Measurements from ENCODE around the gene MPP2. TPM values are rescaled to one million over a fixed set of nuclear protein-coding genes. Genes with fewer than 3 reads are reported as not detected.

MPP2 gene
- polyA plus RNA-seq, 1 of the 3 experiments (the other 2 are of a cell fraction), result 8.3 TPM

- DNase-seq, result no peak
- no peaks in the 10 kb centered on the region for H3K36me3 ChIP-seq (replicated peaks in 1 of 2; ENCODE audit: control insufficient read depth in 1 of 2, insufficient read depth in 2 of 2, low read length in 1 of 2)
- no peak overlapping the region for H3K27ac ChIP-seq (ENCODE audit: low read depth in 2 of 2, low read length in 1 of 2)
- no peak overlapping the region for H3K4me3 ChIP-seq (ENCODE audit: low read depth in 2 of 2, low read length in 1 of 2)
- WGBS (ENCODE audit: low lambda C conversion rate), result 49% methylated on average over 5 of the region's 6 CpGs
- no peaks in the 10 kb centered on the region for H3K9me3 ChIP-seq
- no peaks in the 10 kb centered on the region for H3K9me2 ChIP-seq
- no peak overlapping the region for H2AFZ ChIP-seq (ENCODE audit: low read depth)
- H3K9ac ChIP-seq, result no peak overlapping the region
- ChIA-PET CTCF (interaction anchor here (1.2 to 8.8 kb wide), 6 partner anchors 9 to 83 kb away, joined by 3 to 80 read pairs (median 4); no protein-coding TSS in a partner anchor), POLR2A (no interaction called here)
- H3K4me1 ChIP-seq (ENCODE audit: control insufficient read depth in 1 of 2, insufficient read depth in 2 of 2, low read depth in 1 of 2, low read length in 1 of 2), result peaks cover 0 to 7% of the 10 kb centered on the region in 2 experiments; a peak in 1 of 4 replicates
- H3K79me2 ChIP-seq (ENCODE audit: insufficient read depth), result no peaks in the 10 kb centered on the region
- TF ChIP-seq MEF2A (IDR thresholded peaks at IDR 0.05; ENCODE audit: borderline replicate concordance, low read depth) (no peak), TCF12 (IDR thresholded peaks at IDR 0.05) (no peak), JUND (IDR thresholded peaks at IDR 0.05) (no peak), NFIC (IDR thresholded peaks at IDR 0.05; ENCODE audit: borderline replicate concordance) (no peak), EP300 (IDR thresholded peaks at IDR 0.05; ENCODE audit: borderline replicate concordance in 1 of 2, low read depth in 1 of 2, low read length in 1 of 2) (no peak), FOSL2 (IDR thresholded peaks at IDR 0.05; ENCODE audit: borderline replicate concordance, low read depth) (no peak)
- H3F3A ChIP-seq (replicated peaks; ENCODE audit: insufficient read depth), result peaks cover 5% of the 10 kb centered on the region
- no peak overlapping the region for H3K4me2 ChIP-seq
- peaks cover 7% of the 10 kb centered on the region; the same call in 1 of the 2 replicates for H3K27me3 ChIP-seq (ENCODE audit: insufficient read depth)
- H4K20me1 ChIP-seq (ENCODE audit: insufficient read depth), result no peaks in the 10 kb centered on the region
Measured at GRCh38 chr17:43913584-43913983, 6.2 kb upstream of the MPP2 start.

GRCh38 chr17:43912635-43913304, 5.4 kb upstream of the MPP2 start:
- peaks cover 8 to 11% of the 10 kb centered on the region in 2 experiments; a peak in 2 of 4 replicates for H3K4me1 ChIP-seq (ENCODE audit: control insufficient read depth in 1 of 2, insufficient read depth in 2 of 2, low read depth in 1 of 2, low read length in 1 of 2)
- POLR2A ChIA-PET, result no interaction called here
- peaks cover 7% of the 10 kb centered on the region; the same call in 1 of the 2 replicates for H3K27me3 ChIP-seq (ENCODE audit: insufficient read depth)

More at GRCh38 chr17:43912635-43913304, 5.4 kb upstream of the MPP2 start:
- TF ChIP-seq IRF3 (IDR thresholded peaks at IDR 0.05; ENCODE audit: low read depth, low read length), result no peak
- no peak for TF ChIP-seq YY1 (IDR thresholded peaks at IDR 0.05; ENCODE audit: low read depth)
- no peak for TF ChIP-seq MAX (IDR thresholded peaks at IDR 0.05; ENCODE audit: low read depth)
- no peak for TF ChIP-seq EP300 (IDR thresholded peaks at IDR 0.05; ENCODE audit: borderline replicate concordance in 1 of 2, low read depth in 1 of 2, low read length in 1 of 2)
- TF ChIP-seq CHD2 (IDR thresholded peaks at IDR 0.05; ENCODE audit: low read length, partially characterized antibody), result no peak
- TF ChIP-seq USF1 (IDR thresholded peaks at IDR 0.05; ENCODE audit: borderline replicate concordance, low read depth), result no peak
- TF ChIP-seq ZBTB33 (IDR thresholded peaks at IDR 0.05; ENCODE audit: borderline replicate concordance, low read depth), result no peak
- no peak for TF ChIP-seq POLR2AphosphoS5 (IDR thresholded peaks at IDR 0.05; ENCODE audit: low read depth, low read length)
- TF ChIP-seq NRF1 (IDR thresholded peaks at IDR 0.05; ENCODE audit: low read depth, low read length), result no peak
- no peak for TF ChIP-seq RXRA (IDR thresholded peaks at IDR 0.05; ENCODE audit: borderline replicate concordance, low read depth)
- no peak for TF ChIP-seq FOSL2 (IDR thresholded peaks at IDR 0.05; ENCODE audit: borderline replicate concordance, low read depth)
- TF ChIP-seq PBX3 (IDR thresholded peaks at IDR 0.05), result no peak
- TF ChIP-seq TEAD4 (IDR thresholded peaks at IDR 0.05; ENCODE audit: borderline replicate concordance, insufficient read depth), result no peak
- no peak for TF ChIP-seq NFIC (IDR thresholded peaks at IDR 0.05; ENCODE audit: borderline replicate concordance)
- no peak for TF ChIP-seq FOXJ3 (CRISPR knock-in tag; IDR thresholded peaks at IDR 0.05)
- TF ChIP-seq RFX5 (IDR thresholded peaks at IDR 0.05; ENCODE audit: low read length), result no peak
- Histone ChIP-seq H3K36me3 (replicated peaks in 1 of 2; ENCODE audit: control insufficient read depth in 1 of 2, insufficient read depth in 2 of 2, low read length in 1 of 2) (no peaks in the 10 kb centered on the region), H3K4me2 (no peak overlapping the region), H3F3A (replicated peaks; ENCODE audit: insufficient read depth) (peaks cover 9% of the 10 kb centered on the region), H3K4me3 (ENCODE audit: low read depth in 2 of 2, low read length in 1 of 2) (no peak overlapping the region), H4K20me1 (ENCODE audit: insufficient read depth) (no peaks in the 10 kb centered on the region), H3K9me2 (no peaks in the 10 kb centered on the region), H3K9ac (no peak overlapping the region), H2AFZ (ENCODE audit: low read depth) (no peak overlapping the region), H3K79me2 (ENCODE audit: insufficient read depth) (no peaks in the 10 kb centered on the region), H3K9me3 (no peaks in the 10 kb centered on the region), H3K27ac (ENCODE audit: low read depth in 2 of 2, low read length in 1 of 2) (no peak overlapping the region)
- DNase-seq, result no peak
- CTCF ChIA-PET, result interaction anchor here (1.0 to 8.8 kb wide), 4 partner anchors 8 to 32 kb away, joined by 3 to 80 read pairs (median 10); no protein-coding TSS in a partner anchor
- 66% methylated on average over 4 of the region's 4 CpGs for WGBS (ENCODE audit: low lambda C conversion rate)

All from SK-N-SH (cell line).